Activated CD4-positive, alpha-beta T cell treated with anti-CD3 and anti-CD28 coated beads for 24 hours (primary cell): ENCODE results near the gene SLAMF9.

Experiments
- DNase-seq, 2 donors: peaks; one replicate each; pipeline ENCODE4 v3.0.0-alpha.2; 2020; ENCODE audit warnings: low read depth in 2 of 2

SLAMF9 gene

DNA sequence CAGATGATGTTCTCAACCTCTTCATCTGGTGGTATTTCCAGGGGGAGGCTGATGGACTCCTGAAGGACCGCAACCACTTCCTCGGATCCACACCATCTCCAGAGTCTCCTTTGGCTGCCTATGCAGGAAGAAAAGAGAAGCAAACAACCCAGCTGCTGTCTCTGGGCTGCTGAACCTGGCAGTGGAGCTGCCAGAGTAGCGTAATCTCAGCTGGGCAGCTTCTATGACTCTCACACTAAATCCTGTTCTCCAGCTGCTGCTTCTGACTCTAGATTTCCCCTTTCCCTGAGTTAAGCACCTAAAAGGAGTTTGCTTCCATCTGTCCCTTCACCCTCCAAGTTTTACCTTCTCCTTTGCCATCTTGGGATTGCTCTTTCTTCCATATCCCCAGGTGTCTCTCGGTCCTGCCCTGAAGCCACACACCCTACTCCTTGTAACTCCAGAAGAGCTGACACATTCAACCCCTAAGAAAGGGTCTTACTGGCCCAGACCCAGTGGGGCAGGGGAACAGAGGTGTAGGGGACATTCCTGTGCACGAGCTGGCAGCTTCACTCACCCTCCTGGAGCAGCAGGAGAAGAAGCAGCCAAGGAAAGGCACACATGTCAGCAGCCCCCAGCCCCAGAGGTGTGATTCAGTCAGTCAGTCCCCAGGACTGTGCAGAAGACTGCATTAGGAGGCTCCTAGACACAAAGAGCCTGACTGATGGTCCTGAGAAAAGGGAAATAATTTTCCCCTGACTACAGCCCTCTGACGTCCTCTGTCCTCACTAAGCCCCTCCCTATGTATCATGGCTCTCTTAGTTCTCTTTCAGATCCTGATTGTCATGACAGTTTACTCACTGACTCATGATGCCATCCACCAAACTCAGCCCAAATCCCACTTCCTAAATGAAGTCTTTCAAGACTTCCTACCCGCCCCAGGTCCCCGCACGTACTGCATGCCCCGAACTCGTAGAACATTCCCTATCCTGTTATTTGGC, at the start of gene SLAMF9:
Gene SLAMF9, minus strand, starts transcription at position 702 of the 980 bp plus-strand sequence. Its CDS starts 100 bp downstream, at position 602.
- DNase-seq = no peak

DNA sequence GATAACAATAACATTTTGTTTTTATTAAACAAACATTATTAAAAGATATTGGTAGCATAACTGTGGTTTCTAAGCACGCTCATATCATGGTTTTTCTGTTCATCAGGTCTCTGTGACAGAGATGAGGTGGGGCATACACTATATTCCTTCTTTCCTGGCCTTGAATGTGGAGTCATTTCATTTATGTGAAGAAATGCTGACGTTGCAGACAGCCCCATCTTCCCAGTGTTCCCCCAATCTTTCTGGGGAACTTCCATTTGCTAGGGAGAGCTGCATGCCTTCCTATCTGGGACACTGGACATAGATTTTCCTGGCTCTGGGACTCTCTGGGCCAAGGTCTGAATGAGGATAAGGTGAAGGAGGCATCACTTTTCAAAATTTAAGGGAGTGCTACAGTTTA, 47.4 kb upstream of the SLAMF9 start:
- DNase-seq = no peak

GRCh38 chr1:159999204-159999603, 45.2 kb upstream of the SLAMF9 start:
- no peak for DNase-seq

GRCh38 chr1:159996653-159997052, 42.6 kb upstream of the SLAMF9 start:
- no peak for DNase-seq

DNA sequence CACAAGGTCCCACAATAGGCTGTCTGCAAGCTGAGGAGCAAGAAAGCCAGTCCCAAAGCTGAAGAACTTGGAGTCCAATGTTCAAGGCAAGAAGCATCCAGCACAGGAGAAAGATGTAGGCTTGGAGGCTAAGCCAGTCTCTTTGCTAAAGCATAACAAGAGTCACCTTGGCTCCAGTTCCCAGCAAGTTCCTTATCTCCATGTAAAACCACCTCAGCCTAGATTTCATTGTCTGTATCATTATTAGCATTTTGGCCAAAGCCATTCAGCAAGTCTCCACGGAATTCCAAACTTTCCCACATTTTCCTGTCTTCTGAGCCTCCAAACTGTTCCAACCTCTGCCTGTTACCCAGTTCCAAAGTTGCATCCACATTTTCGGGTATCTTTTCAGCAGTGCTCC, 40.9 kb upstream of the SLAMF9 start:
- no peak for DNase-seq

DNA sequence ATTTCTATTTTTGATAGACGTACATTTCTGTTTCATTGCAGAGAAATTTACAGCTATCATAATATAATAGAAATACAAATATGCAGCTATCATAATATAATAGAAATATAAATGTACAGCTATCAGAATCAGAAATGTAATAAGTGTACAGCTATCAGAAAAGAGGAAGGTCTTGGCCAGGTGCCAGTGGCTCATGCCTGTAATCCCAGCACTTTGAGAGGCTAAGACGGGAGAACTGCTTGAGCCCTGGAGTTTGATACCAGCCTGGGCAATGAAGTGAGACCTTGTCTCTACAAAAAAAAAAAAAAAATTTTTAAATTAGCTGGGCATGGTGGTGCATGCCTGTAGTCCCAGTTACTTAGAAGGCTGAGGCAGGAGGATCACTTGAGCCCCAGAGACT, 39.9 kb upstream of the SLAMF9 start:
- no peak for DNase-seq

DNA sequence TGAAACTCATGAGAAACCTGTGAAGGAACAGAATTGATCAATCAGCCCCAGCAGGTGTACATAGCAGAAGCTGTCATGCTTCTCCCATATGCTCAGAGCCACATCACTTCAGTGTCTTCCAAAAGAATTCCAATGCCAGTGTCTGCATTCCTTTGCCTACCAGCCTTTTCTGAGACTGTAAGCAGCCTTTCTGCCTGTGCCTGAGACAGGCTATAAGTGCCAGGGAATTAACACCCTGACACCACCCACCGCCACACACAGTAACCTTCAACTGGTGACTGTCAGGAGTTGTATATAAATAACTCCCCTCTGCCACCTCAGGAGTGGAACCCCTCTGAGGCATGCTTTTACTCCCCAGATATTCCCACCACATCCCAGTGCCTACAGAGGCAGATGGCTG, 38.1 kb upstream of the SLAMF9 start:
- DNase-seq = no peak

- DNase-seq = no peak
These were observed 37.5 kb upstream of the SLAMF9 start for GRCh38 chr1:159991513-159991912.

DNA sequence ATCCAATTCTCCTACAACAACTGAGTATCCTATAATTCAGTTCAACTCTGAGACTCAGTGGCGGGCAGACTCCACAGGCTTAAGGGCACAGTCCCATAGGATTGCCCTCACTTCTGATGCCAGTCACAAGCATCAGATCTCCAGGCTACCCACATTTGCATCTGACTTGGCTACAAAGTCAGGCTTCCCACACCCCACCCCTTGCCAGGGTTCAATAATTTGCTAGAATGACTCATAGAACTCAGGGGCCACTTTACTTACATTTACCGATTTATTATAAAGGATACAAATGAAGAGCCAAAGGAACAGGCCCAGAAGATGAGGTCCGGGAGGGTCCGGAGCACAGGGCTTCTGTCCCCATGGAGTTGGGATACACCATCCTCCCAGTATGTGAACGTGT, 36.0 kb upstream of the SLAMF9 start:
- no peak for DNase-seq

DNA sequence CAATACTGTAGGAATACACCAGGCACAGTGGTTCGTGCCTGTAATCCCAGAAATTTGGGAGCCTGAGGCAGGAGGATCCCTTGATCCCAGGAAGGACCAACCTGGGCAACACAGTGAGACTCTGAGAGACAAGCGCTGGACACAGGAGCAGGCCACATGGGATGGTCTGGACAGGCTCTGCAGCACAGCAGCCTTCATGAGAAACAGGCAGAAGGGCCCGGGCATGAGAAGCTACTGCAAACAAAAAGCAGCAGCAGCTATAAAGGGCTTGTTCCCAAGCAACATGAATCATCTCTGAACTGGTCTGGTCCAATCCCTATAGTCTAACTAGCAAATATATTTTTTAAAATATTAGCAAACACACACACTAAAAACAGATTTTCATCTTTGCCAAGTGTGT, 35.5 kb upstream of the SLAMF9 start:
- no peak for DNase-seq

DNA sequence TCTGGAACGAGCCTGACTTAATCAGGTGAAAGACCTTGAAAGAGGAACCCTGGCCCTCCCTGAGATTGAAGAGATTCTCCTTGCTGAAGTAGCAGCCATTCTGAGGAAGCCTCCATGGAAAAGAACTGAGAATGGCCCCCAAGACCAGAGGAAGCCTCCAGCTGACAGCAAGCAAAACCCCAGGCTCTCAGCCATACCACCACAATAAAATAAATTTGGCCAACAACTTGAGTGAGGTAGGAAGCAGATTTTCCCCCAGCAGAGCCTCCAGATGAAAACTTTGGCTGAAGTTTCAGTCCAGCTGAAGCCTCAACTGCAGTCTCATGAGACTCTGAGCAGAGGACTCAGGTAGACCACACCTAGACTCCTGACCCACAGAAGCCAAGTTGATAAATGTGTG, 34.0 kb upstream of the SLAMF9 start:
- DNase-seq = no peak

DNA sequence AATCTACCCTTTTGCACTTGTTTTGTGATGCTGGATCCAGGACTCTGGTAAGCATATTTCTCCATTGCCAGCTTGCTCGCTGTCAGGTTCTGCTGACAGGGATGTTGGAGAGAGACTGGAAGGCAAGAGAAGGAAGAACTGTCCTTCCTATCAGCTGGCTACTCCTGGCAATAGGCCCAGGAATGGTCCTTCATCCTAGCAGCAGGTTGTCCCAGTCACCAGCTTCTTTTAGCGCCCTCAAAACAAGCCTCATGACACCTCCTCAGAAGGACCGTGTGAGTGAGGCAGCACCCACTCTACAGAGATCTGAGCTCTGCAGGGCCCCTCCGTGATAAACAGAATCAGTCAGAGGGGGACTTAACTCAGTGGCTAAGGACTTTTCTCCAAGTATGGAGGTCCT, 33.1 kb upstream of the SLAMF9 start:
- DNase-seq = no peak

GRCh38 chr1:159986531-159986930, 32.5 kb upstream of the SLAMF9 start:
- no peak for DNase-seq

DNA sequence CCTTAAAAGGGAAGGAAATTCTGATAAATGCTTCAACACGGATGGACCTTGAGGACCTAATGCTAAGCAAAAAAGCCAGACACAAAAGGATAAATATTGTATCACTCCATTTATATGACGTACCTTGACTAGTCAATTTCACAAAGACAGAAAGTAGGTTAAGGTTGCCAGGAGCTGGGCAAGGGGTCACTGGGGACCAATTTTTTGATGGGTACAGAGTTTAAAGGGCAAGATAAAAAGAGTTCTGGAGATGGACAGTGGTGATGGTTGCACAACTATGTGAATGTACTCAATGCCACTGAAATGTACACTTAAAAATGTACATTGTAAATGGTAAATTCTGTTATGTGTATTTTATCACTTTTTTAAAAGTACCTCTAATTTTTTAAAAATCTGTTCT, 32.1 kb upstream of the SLAMF9 start:
- DNase-seq = no peak

GRCh38 chr1:159985473-159985872, 31.4 kb upstream of the SLAMF9 start:
- DNase-seq = no peak

GRCh38 chr1:159983681-159984080, 29.6 kb upstream of the SLAMF9 start:
- no peak for DNase-seq

DNA sequence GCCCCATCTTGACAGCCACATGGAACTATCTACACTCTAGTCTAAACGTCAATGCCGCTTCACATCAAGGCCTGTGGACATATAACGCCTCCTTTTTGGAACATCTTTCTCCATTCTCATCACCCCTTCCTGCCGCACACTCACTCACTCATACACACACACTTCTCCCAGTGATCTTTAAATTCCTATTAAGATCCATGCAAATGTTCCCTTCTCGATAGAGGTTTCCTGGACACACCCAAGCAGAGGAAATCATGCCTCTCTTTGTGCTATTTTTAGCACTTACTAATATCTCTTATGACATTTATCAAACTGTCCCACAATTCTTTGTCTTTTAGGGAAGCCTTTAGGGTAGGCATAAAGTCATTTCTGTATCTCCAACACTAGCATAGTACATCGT, 28.2 kb upstream of the SLAMF9 start:
- DNase-seq = no peak

- no peak for DNase-seq
These were observed 27.5 kb upstream of the SLAMF9 start for GRCh38 chr1:159981351-159982055.

- DNase-seq = no peak
These were observed 26.7 kb upstream of the SLAMF9 start for GRCh38 chr1:159980786-159981185.

- DNase-seq = no peak
These were observed 26.0 kb upstream of the SLAMF9 start for GRCh38 chr1:159980076-159980475.

GRCh38 chr1:159979257-159979656, 25.2 kb upstream of the SLAMF9 start:
- no peak for DNase-seq

GRCh38 chr1:159978107-159978398, 24.0 kb upstream of the SLAMF9 start:
- no peak for DNase-seq
